ENCODE measurements around the gene RDH12. TPM values are rescaled to one million over a fixed set of nuclear protein-coding genes. Genes with fewer than 3 reads are reported as not detected.

The RDH12 gene
- total RNA-seq, 1 experiment from 2014 or later: not detected

DNA sequence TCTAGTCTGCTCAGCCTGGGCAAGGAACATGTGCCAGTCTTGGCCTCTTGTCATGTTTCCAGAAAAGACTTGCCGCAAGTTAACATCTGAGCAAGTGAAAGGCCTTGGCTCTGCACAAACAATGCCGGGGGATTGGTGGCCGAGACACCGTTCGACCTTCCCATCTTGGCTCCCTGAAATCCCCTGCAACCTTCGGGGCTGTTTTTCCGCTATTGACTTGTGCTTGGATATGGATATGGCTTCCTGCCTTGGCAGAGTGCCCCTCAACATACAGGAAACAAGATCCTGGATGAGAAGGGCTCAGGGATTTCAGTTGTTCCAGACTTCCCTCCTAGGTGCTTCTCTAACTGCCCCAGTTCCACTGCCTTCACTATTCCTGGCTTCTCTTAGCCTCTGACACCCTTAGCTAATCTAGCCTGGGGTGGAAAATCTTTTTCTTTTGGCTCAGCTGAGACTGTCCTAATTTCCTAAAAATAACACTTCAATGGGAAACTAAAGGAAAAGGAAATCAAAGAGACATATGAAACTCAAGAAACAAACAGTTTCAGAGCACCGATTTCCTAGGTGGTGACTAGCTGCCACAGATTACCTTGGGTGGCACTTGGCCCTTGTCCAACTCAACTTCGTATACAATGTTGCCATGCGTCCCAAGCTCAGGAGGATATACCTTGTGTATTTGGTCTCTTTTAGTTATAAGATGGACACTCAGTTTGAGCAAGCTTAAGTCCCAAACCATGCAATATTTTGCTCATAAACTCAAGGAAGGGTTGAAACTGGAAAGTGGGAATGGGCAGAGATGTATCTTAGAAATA is 33.9 kb downstream of the RDH12 start:
- no peaks in the 10 kb centered on the region for H3K27me3 ChIP-seq (ENCODE audit: insufficient read depth, low read depth)
- ChIA-PET POLR2A (ENCODE audit: unreplicated experiment) (no interaction called here), CTCF (no interaction called here)
- 0 out of 2 replicates have a peak, but pooled peaks cover 8% of the 10 kb centered on the region for H3K4me1 ChIP-seq (replicated peaks; ENCODE audit: insufficient read depth)
- H3K4me3 ChIP-seq: no peak overlapping the region
- H3K4me2 ChIP-seq: no peak overlapping the region
- BruUV-seq (replicated peaks): no TSS peak
- TF ChIP-seq, protein P1, sequence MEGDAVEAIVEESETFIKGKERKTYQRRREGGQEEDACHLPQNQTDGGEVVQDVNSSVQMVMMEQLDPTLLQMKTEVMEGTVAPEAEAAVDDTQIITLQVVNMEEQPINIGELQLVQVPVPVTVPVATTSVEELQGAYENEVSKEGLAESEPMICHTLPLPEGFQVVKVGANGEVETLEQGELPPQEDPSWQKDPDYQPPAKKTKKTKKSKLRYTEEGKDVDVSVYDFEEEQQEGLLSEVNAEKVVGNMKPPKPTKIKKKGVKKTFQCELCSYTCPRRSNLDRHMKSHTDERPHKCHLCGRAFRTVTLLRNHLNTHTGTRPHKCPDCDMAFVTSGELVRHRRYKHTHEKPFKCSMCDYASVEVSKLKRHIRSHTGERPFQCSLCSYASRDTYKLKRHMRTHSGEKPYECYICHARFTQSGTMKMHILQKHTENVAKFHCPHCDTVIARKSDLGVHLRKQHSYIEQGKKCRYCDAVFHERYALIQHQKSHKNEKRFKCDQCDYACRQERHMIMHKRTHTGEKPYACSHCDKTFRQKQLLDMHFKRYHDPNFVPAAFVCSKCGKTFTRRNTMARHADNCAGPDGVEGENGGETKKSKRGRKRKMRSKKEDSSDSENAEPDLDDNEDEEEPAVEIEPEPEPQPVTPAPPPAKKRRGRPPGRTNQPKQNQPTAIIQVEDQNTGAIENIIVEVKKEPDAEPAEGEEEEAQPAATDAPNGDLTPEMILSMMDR (conservative IDR thresholded peaks at IDR 0.05): no peak
- no peak for TF ChIP-seq EZH2 (IDR thresholded peaks at IDR 0.05; ENCODE audit: low read depth)
- H3F3A ChIP-seq (ENCODE audit: insufficient read depth, low read depth): peaks cover 6% of the 10 kb centered on the region; the same call in 1 of the 2 replicates
- H3K27ac ChIP-seq: no peak overlapping the region
- DNase-seq: no peak
- intact Hi-C loops (cut with micrococcal nuclease; ENCODE audit: unreplicated experiment): no loop called here
- H3K36me3 ChIP-seq (ENCODE audit: low read depth): no peaks in the 10 kb centered on the region
- H4K20me1 ChIP-seq (ENCODE audit: insufficient read depth): no peaks in the 10 kb centered on the region
- H3K79me2 ChIP-seq (ENCODE audit: low read depth): no peaks in the 10 kb centered on the region
- no peaks in the 10 kb centered on the region for H3K9me2 ChIP-seq (ENCODE audit: insufficient read depth)
- no peak overlapping the region for H2AFZ ChIP-seq
- H3K9me3 ChIP-seq (ENCODE audit: insufficient read depth, low read depth): no peaks in the 10 kb centered on the region

DNA sequence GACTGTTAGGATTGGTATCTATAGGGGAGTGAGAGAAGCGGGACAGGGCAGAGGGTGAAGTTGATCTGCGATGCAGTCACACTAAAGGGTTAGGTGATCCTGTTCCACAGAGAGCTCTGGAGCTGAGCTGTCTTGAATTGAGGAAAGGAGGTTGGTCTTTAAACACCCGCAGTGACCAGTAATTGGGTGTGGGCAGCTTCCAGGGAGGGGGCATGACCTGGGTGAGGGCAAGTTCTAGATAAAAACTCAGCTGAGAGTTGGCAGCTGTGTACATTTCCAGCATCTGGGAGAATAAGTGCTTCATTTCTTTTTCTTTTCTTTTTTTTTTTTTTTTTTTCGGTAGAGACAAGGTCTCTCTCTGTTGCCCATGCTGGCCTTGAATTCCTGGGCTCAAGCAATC is 35.1 kb downstream of the RDH12 start:
- no peaks in the 10 kb centered on the region for H4K20me1 ChIP-seq (ENCODE audit: insufficient read depth)
- H3K27me3 ChIP-seq (ENCODE audit: insufficient read depth, low read depth): no peaks in the 10 kb centered on the region
- CTCF ChIA-PET: no interaction called here
- POLR2A ChIA-PET (ENCODE audit: unreplicated experiment): no interaction called here
- BruUV-seq (replicated peaks): no TSS peak
- intact Hi-C loops (cut with micrococcal nuclease; ENCODE audit: unreplicated experiment): no loop called here
- H3F3A ChIP-seq (ENCODE audit: insufficient read depth, low read depth): peaks cover 6% of the 10 kb centered on the region; the same call in 1 of the 2 replicates
- DNase-seq: no peak
- no peaks in the 10 kb centered on the region for H3K9me3 ChIP-seq (ENCODE audit: insufficient read depth, low read depth)
- TF ChIP-seq, protein P1 (conservative IDR thresholded peaks at IDR 0.05): no peak
- TF ChIP-seq EZH2 (IDR thresholded peaks at IDR 0.05; ENCODE audit: low read depth): no peak
- no peaks in the 10 kb centered on the region for H3K79me2 ChIP-seq (ENCODE audit: low read depth)
- H3K4me3 ChIP-seq: no peak overlapping the region
- H3K9me2 ChIP-seq (ENCODE audit: insufficient read depth): no peaks in the 10 kb centered on the region
- H3K4me2 ChIP-seq: no peak overlapping the region
- 0 out of 2 replicates have a peak, but pooled peaks cover 8% of the 10 kb centered on the region for H3K4me1 ChIP-seq (replicated peaks; ENCODE audit: insufficient read depth)
- no peak overlapping the region for H2AFZ ChIP-seq
- H3K27ac ChIP-seq: no peak overlapping the region
- H3K36me3 ChIP-seq (ENCODE audit: low read depth): no peaks in the 10 kb centered on the region

DNA sequence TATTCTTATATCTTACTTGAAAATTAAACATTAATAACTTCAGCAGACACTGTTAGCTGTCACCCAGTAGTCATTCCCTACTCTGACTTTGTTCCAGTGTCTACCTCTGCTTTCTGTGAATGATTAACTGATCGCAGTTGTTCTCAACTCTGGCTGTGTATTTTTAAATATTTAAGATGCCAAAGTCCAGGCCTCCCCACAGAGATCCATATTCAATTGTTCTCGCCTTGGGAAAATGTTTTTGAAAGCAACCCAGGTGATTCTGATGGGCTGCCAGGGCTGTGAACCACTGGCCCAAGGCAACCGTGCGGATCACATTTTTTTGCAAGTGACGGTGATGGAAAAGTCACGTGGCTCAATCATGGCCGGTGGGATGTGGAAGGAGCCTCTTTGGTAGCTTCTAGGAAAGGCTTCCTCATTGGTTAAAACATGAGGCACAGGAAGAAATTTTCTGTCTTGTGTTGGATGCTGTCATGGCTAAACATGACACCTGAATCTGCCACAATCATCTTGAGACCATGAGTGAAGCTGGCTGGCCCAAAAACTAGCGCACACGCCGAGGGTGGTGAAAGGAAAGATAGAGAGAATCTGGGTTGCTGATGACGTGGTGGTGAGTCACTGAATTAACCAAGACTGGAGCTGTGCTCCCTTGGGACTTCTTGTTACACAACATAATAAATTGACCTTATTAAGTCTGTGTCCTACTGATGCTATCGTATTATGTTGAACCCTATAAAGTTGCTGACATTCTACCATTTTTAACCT is 37.2 kb downstream of the RDH12 start:
- no peaks in the 10 kb centered on the region for H3K9me2 ChIP-seq (ENCODE audit: insufficient read depth)
- H2AFZ ChIP-seq: no peak overlapping the region
- ChIA-PET POLR2A (ENCODE audit: unreplicated experiment) (no interaction called here), CTCF (no interaction called here)
- intact Hi-C loops (cut with micrococcal nuclease; ENCODE audit: unreplicated experiment): no loop called here
- peak; percentile 46 to 65 for DNase-seq
- H3K4me3 ChIP-seq: no peak overlapping the region
- H3K27me3 ChIP-seq (ENCODE audit: insufficient read depth, low read depth): no peaks in the 10 kb centered on the region
- 0 out of 2 replicates have a peak overlapping the region, but pooled peaks have one; percentile 9 for H3K4me2 ChIP-seq
- no peaks in the 10 kb centered on the region for H3K36me3 ChIP-seq (ENCODE audit: low read depth)
- H3F3A ChIP-seq (ENCODE audit: insufficient read depth, low read depth): peaks cover 6% of the 10 kb centered on the region; the same call in 1 of the 2 replicates
- H3K9me3 ChIP-seq (ENCODE audit: insufficient read depth, low read depth): no peaks in the 10 kb centered on the region
- H4K20me1 ChIP-seq (ENCODE audit: insufficient read depth): no peaks in the 10 kb centered on the region
- H3K79me2 ChIP-seq (ENCODE audit: low read depth): no peaks in the 10 kb centered on the region
- H3K27ac ChIP-seq: no peak overlapping the region
- no TSS peak for BruUV-seq (replicated peaks)
- TF ChIP-seq EZH2 (IDR thresholded peaks at IDR 0.05; ENCODE audit: low read depth): no peak
- TF ChIP-seq, protein P1 (conservative IDR thresholded peaks at IDR 0.05): no peak
- H3K4me1 ChIP-seq (replicated peaks; ENCODE audit: insufficient read depth): 0 out of 2 replicates have a peak, but pooled peaks cover 8% of the 10 kb centered on the region

Measured in PC-9 (cell line).